GM23338 (cell line): Measurements from ENCODE around the gene RSRC1. TPM values are rescaled to one million over a fixed set of nuclear protein-coding genes. Genes with fewer than 3 reads are reported as not detected.

Experiments
- ATAC-seq: fragments of 200-7000 bp; cut with Tn5 transposase; 3 replicates; pipeline ENCODE4 v1.9.1; 2020
- DNase-seq: peaks from one replicate; pipeline ENCODE4 v3.0.0-alpha.2; 2015; ENCODE audit warnings: low spot score
- H2AFZ ChIP-seq: fragments of 200-600 bp; sonication (generic); 2 replicates; pipeline ENCODE4 v1.8.0; 2016; ENCODE audit warnings: antibody characterized with exemption, mild to moderate bottlenecking, moderate library complexity
- H3F3A ChIP-seq: fragments of 200-600 bp; sonication (generic); replicated peaks from 2 replicates; pipeline ENCODE4 v1.8.0; 2017; ENCODE audit warnings: antibody characterized with exemption, mixed run types, low read depth
- H3K27ac ChIP-seq: fragments of 200-600 bp; sonication (generic); 2 replicates; pipeline ENCODE4 v1.6.1; 2016; ENCODE audit warnings: low read depth
- H3K27me3 ChIP-seq: fragments of 200-600 bp; sonication (generic); 2 replicates; pipeline ENCODE4 v1.8.0; 2016; ENCODE audit warnings: mild to moderate bottlenecking, mixed run types, moderate library complexity; ENCODE audit not compliant: insufficient read depth
- H3K36me3 ChIP-seq: fragments of 200-600 bp; sonication (generic); 2 replicates; pipeline ENCODE4 v1.8.0; 2016; ENCODE audit warnings: mild to moderate bottlenecking; ENCODE audit not compliant: insufficient read depth
- H3K4me1 ChIP-seq: fragments of 200-600 bp; sonication (generic); 2 replicates; pipeline ENCODE4 v1.8.0; 2016; ENCODE audit warnings: mild to moderate bottlenecking, moderate library complexity; ENCODE audit not compliant: insufficient read depth
- H3K4me2 ChIP-seq: fragments of 200-600 bp; sonication (generic); 2 replicates; pipeline ENCODE4 v1.7.1; 2017; ENCODE audit warnings: mixed run types
- H3K4me3 ChIP-seq: fragments of 200-600 bp; sonication (generic); 2 replicates; pipeline ENCODE4 v1.6.1; 2016; ENCODE audit warnings: mixed run types
- H3K79me2 ChIP-seq: fragments of 200-600 bp; sonication (generic); replicated peaks from 2 replicates; pipeline ENCODE4 v1.8.0; 2017; ENCODE audit warnings: mild to moderate bottlenecking; ENCODE audit not compliant: insufficient read depth
- H3K9me2 ChIP-seq: fragments of 200-600 bp; sonication (generic); 2 replicates; pipeline ENCODE4 v1.8.0; 2017; ENCODE audit not compliant: insufficient read depth
- H4K20me1 ChIP-seq: fragments of 200-600 bp; sonication (generic); replicated peaks from 2 replicates; pipeline ENCODE4 v1.8.0; 2017; ENCODE audit warnings: mild to moderate bottlenecking; ENCODE audit not compliant: insufficient read depth
- H3K27ac Mint-ChIP-seq: 2 replicates; pipeline ENCODE4 v1.8.0; 2020; ENCODE audit warnings: inconsistent platforms, mild to moderate bottlenecking, moderate library complexity, mixed read lengths
- H3K27me3 Mint-ChIP-seq: 3 replicates; pipeline ENCODE4 v1.8.0; 2022; ENCODE audit warnings: low read depth, mild to moderate bottlenecking, moderate library complexity, mixed read lengths, inconsistent platforms; ENCODE audit not compliant: insufficient read depth, poor library complexity
- H3K36me3 Mint-ChIP-seq: 3 replicates; pipeline ENCODE4 v1.8.0; 2021; ENCODE audit warnings: low read depth, mild to moderate bottlenecking, inconsistent platforms, moderate library complexity, mixed read lengths
- H3K4me1 Mint-ChIP-seq: 3 replicates; pipeline ENCODE4 v1.8.0; 2020; ENCODE audit warnings: mild to moderate bottlenecking, inconsistent platforms, mixed read lengths
- H3K4me3 Mint-ChIP-seq: 3 replicates; pipeline ENCODE4 v1.8.0; 2021; ENCODE audit warnings: moderate library complexity, mild to moderate bottlenecking, inconsistent platforms, mixed read lengths
- H3K9me3 Mint-ChIP-seq: 3 replicates; pipeline ENCODE4 v1.8.0; 2020; ENCODE audit warnings: moderate library complexity, mild to moderate bottlenecking, inconsistent platforms, mixed read lengths
- CREB1 ChIP-seq: fragments of 250-450 bp; sonication (Bioruptor Pico); IDR thresholded peaks from 2 replicates; pipeline ENCODE4 v1.5.0; 2020; ENCODE audit warnings: low read depth, mild to moderate bottlenecking, moderate library complexity
- CTCF ChIP-seq, 2 experiments: fragments of 200-600 bp in 1 of 2; sonication (generic) in 1 of 2; conservative IDR thresholded peaks; 2 replicates each; pipeline versions ENCODE4 v1.5.1 to v1.6.1; 2016 to 2017; ENCODE audit warnings: antibody characterized with exemption in 2 of 2, low read depth in 2 of 2, mild to moderate bottlenecking in 2 of 2, moderate library complexity in 1 of 2
- EZH2 ChIP-seq: fragments of 200-600 bp; sonication (generic); IDR thresholded peaks from one replicate; pipeline ENCODE4 v1.8.0; 2017; ENCODE audit warnings: antibody characterized with exemption, mild to moderate bottlenecking, low read depth; ENCODE audit not compliant: unreplicated experiment
- EZH2phosphoT487 ChIP-seq: fragments of 200-600 bp; sonication (generic); IDR thresholded peaks from one replicate; pipeline ENCODE4 v1.8.1; 2018; ENCODE audit warnings: antibody characterized with exemption; ENCODE audit not compliant: unreplicated experiment
- JUNB ChIP-seq: IDR thresholded peaks from one replicate; pipeline ENCODE4 v1.6.1; 2016; ENCODE audit warnings: antibody characterized with exemption; ENCODE audit not compliant: unreplicated experiment
- NANOG ChIP-seq: IDR thresholded peaks from 2 replicates; pipeline ENCODE4 v1.6.1; 2016; ENCODE audit warnings: antibody characterized with exemption, borderline replicate concordance
- POLR2AphosphoS5 ChIP-seq: IDR thresholded peaks from 2 replicates; pipeline ENCODE4 v1.6.1; 2016; ENCODE audit warnings: antibody characterized with exemption, low read depth
- REST ChIP-seq: IDR thresholded peaks from one replicate; pipeline ENCODE4 v1.6.1; 2018; ENCODE audit warnings: antibody characterized with exemption; ENCODE audit not compliant: unreplicated experiment
- STAT1 ChIP-seq: IDR thresholded peaks from one replicate; pipeline ENCODE4 v1.6.1; 2016; ENCODE audit warnings: antibody characterized with exemption; ENCODE audit not compliant: unreplicated experiment
- ZNF114 ChIP-seq: fragments of 250-450 bp; sonication (Bioruptor Pico); IDR thresholded peaks from 2 replicates; pipeline ENCODE4 v1.5.0; 2020; ENCODE audit warnings: mild to moderate bottlenecking, moderate library complexity
- ZNF331 ChIP-seq: fragments of 250-450 bp; sonication (Bioruptor Pico); IDR thresholded peaks from 2 replicates; pipeline ENCODE4 v1.5.0; 2020; ENCODE audit warnings: low read depth, mild to moderate bottlenecking, moderate library complexity
- polyA plus RNA-seq: library from polyadenylated mRNA; unstranded; fragments of >200 nt; fragmentation: Nextera tagmentation; extraction: Ambion mirVana; gene quantifications from 2 replicates; pipeline ENCODE4 v1.2.1, GENCODE V29; 2016
- total RNA-seq: library from RNA; depleted of rRNA; stranded (reverse); fragments of >200 nt; shearing (Covaris generic); gene quantifications from 2 replicates; pipeline ENCODE4 v1.2.3, GENCODE V29; 2014
- TF ChIP-seq, protein P1 (sequence below): fragments of 250-450 bp; sonication (Bioruptor Pico); IDR thresholded peaks from 2 replicates; pipeline ENCODE4 v1.5.0; 2020; ENCODE audit warnings: mild to moderate bottlenecking, moderate library complexity
- TF ChIP-seq, protein P2 (sequence below): IDR thresholded peaks from 2 replicates; pipeline ENCODE4 v1.6.1; 2016; ENCODE audit warnings: antibody characterized with exemption

Gene RSRC1
- total and polyA plus RNA-seq, 2 experiments from 2014 or later = 32.5 to 76.8 TPM

DNA sequence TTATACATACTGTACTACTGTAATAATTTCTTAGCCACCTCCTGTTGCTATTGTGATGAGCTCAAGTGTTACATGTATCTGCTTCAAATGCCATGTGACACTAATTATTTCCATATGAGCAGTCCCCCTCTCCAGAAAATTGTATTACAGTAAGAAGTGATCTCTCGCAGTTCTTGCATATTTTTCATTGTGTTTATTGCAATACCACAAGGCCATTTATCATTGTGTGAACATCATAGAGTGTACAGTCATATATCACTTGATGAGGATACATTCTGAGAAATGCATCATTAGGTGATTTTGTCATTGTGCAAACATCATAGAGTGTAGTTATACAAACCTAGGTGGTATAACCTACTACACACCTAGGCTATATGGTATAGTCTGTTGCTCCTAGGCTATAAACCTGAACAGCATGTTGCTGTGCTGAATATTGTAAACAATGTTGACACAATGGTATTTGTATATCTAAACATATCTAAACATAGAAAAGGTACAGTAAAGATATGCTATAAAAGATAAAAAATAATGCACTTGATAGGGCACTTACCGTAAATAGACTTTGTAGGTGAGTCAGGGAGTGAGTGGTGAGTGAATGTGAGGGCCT is 271.5 kb downstream of the RSRC1 start:
- no peak overlapping the region for H3K4me3 ChIP-seq
- no peaks in the 10 kb centered on the region for H3K27me3 ChIP-seq
- no peaks in the 10 kb centered on the region for H3K36me3 ChIP-seq
- H3F3A ChIP-seq = no peaks in the 10 kb centered on the region
- no peak overlapping the region for H2AFZ ChIP-seq
- DNase-seq = no peak
- H3K4me1 Mint-ChIP-seq = peaks cover 6% of the 10 kb centered on the region
- no peak overlapping the region for H3K4me2 ChIP-seq
- no peak for ATAC-seq
- H3K79me2 ChIP-seq = no peaks in the 10 kb centered on the region
- TF ChIP-seq REST = no peak
- TF ChIP-seq POLR2AphosphoS5 = no peak
- TF ChIP-seq, protein P1, sequence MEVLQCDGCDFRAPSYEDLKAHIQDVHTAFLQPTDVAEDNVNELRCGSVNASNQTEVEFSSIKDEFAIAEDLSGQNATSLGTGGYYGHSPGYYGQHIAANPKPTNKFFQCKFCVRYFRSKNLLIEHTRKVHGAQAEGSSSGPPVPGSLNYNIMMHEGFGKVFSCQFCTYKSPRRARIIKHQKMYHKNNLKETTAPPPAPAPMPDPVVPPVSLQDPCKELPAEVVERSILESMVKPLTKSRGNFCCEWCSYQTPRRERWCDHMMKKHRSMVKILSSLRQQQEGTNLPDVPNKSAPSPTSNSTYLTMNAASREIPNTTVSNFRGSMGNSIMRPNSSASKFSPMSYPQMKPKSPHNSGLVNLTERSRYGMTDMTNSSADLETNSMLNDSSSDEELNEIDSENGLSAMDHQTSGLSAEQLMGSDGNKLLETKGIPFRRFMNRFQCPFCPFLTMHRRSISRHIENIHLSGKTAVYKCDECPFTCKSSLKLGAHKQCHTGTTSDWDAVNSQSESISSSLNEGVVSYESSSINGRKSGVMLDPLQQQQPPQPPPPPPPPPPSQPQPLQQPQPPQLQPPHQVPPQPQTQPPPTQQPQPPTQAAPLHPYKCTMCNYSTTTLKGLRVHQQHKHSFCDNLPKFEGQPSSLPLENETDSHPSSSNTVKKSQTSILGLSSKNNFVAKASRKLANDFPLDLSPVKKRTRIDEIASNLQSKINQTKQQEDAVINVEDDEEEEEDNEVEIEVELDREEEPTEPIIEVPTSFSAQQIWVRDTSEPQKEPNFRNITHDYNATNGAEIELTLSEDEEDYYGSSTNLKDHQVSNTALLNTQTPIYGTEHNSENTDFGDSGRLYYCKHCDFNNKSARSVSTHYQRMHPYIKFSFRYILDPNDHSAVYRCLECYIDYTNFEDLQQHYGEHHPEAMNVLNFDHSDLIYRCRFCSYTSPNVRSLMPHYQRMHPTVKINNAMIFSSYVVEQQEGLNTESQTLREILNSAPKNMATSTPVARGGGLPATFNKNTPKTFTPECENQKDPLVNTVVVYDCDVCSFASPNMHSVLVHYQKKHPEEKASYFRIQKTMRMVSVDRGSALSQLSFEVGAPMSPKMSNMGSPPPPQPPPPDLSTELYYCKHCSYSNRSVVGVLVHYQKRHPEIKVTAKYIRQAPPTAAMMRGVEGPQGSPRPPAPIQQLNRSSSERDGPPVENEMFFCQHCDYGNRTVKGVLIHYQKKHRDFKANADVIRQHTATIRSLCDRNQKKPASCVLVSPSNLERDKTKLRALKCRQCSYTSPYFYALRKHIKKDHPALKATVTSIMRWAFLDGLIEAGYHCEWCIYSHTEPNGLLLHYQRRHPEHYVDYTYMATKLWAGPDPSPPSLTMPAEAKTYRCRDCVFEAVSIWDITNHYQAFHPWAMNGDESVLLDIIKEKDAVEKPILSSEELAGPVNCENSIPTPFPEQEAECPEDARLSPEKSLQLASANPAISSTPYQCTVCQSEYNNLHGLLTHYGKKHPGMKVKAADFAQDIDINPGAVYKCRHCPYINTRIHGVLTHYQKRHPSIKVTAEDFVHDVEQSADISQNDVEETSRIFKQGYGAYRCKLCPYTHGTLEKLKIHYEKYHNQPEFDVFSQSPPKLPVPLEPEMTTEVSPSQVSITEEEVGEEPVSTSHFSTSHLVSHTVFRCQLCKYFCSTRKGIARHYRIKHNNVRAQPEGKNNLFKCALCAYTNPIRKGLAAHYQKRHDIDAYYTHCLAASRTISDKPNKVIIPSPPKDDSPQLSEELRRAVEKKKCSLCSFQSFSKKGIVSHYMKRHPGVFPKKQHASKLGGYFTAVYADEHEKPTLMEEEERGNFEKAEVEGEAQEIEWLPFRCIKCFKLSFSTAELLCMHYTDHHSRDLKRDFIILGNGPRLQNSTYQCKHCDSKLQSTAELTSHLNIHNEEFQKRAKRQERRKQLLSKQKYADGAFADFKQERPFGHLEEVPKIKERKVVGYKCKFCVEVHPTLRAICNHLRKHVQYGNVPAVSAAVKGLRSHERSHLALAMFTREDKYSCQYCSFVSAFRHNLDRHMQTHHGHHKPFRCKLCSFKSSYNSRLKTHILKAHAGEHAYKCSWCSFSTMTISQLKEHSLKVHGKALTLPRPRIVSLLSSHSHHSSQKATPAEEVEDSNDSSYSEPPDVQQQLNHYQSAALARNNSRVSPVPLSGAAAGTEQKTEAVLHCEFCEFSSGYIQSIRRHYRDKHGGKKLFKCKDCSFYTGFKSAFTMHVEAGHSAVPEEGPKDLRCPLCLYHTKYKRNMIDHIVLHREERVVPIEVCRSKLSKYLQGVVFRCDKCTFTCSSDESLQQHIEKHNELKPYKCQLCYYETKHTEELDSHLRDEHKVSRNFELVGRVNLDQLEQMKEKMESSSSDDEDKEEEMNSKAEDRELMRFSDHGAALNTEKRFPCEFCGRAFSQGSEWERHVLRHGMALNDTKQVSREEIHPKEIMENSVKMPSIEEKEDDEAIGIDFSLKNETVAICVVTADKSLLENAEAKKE = no peak
- no peak for TF ChIP-seq CTCF (conservative IDR thresholded peaks at IDR 0.05; ENCODE audit: low read depth in 2 of 2)
- no peak for TF ChIP-seq ZNF331 (CRISPR knock-in tag)
- no peak for TF ChIP-seq NANOG
- no peak for TF ChIP-seq STAT1
- no peak for TF ChIP-seq CREB1
- no peak for TF ChIP-seq ZNF114 (CRISPR knock-in tag)
- TF ChIP-seq, protein P2, sequence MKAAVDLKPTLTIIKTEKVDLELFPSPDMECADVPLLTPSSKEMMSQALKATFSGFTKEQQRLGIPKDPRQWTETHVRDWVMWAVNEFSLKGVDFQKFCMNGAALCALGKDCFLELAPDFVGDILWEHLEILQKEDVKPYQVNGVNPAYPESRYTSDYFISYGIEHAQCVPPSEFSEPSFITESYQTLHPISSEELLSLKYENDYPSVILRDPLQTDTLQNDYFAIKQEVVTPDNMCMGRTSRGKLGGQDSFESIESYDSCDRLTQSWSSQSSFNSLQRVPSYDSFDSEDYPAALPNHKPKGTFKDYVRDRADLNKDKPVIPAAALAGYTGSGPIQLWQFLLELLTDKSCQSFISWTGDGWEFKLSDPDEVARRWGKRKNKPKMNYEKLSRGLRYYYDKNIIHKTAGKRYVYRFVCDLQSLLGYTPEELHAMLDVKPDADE = no peak
- no peak for TF ChIP-seq JUNB
- no peak for TF ChIP-seq EZH2phosphoT487
- TF ChIP-seq EZH2 = no peak
- H3K9me2 ChIP-seq = no peaks in the 10 kb centered on the region
- H3K4me1 ChIP-seq = no peaks in the 10 kb centered on the region
- no peak overlapping the region for H3K27ac ChIP-seq
- H3K27ac Mint-ChIP-seq = no peak overlapping the region
- peaks cover 2% of the 10 kb centered on the region for H3K27me3 Mint-ChIP-seq
- no peak overlapping the region for H3K4me3 Mint-ChIP-seq
- H4K20me1 ChIP-seq = no peaks in the 10 kb centered on the region
- H3K36me3 Mint-ChIP-seq = no peaks in the 10 kb centered on the region
- no peaks in the 10 kb centered on the region for H3K9me3 Mint-ChIP-seq
